GM18498 (cell line): Measurements from ENCODE around the gene CLASP2.
"Not testable (repeated sequence)": the region's sequence is repeated elsewhere in the genome, so short reads cannot be mapped to it uniquely, and the experiment has no call there.

Source experiments
- ATAC-seq: cut with Tn5 transposase; IDR thresholded peaks from one replicate; pipeline ENCODE4 v1.9.1; 2021; ENCODE audit warnings: mild to moderate bottlenecking, moderate library complexity; ENCODE audit not compliant: unreplicated experiment

Gene CLASP2

GRCh38 chr3:33461097-33461496 lies 257.0 kb downstream of the CLASP2 start:
- no peak for ATAC-seq

DNA sequence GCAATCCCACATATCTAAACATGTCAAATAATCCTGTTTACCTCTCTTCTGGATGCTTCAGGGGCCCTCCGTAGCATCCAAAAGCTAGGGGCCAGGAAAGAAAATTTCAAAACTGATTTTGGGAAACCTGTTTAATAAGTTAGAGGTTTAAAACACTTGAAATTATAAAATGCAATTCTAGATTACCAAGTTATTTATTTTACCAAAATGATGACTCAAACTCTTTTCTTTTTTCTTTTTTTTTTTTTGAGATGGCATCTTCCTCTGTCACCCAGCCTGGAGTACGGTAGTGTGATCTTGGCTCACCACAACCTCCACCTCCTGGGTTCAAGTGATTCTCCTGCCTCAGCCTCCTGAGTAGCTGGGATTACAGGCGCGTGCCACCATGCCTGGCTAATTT lies 258.5 kb downstream of the CLASP2 start:
- not testable (repeated sequence) for ATAC-seq

- no peak for ATAC-seq
Observed at GRCh38 chr3:33458446-33458845, 259.6 kb downstream of the CLASP2 start.

DNA sequence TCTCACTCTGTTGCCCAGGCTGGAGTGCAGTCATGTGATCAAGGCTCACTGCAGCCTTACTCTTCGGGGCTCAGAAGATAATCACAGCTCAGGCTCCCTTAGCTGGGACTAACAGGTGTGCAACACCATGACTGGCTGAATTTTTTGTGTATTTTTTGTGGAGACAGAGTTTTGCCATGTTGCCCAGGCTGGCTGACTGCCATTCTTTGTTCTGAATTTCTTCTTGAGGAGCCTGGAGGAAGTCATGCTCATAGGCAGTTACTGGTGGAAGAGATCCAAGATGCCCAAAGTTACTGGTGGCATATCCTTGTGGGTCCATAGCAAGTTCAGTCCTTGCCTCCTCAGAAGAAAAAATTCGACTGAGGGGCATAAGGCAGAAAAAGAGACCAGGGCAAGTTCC lies 261.3 kb downstream of the CLASP2 start:
- no peak for ATAC-seq

- ATAC-seq, result no peak
Observed at GRCh38 chr3:33453331-33453761, 264.7 kb downstream of the CLASP2 start.

GRCh38 chr3:33451994-33452393 lies 266.1 kb downstream of the CLASP2 start:
- not testable (repeated sequence) for ATAC-seq

- ATAC-seq, result no peak
Observed at GRCh38 chr3:33447958-33448357, 270.1 kb downstream of the CLASP2 start.

DNA sequence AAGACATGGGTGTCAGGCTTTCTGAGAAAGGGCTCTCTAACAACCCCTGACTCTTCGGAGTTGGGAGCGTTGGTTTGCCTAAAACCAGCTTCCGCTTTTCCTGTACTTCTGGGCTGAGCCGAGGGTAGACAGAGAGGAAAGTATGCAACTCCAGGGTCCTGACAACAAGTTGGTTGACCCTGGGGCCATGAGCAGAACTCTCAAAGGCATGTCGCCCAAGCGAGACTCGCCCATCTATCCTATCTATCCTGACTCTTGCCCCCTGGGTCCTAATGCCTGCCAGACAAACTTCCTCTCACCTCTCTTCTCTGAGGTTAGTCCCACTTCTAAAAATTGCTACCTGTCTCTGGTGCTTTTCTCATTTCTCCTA lies 270.8 kb downstream of the CLASP2 start:
- not testable (repeated sequence) for ATAC-seq
